Neural cell (in vitro differentiated cells): ENCODE results near the gene ZCCHC17. TPM values are rescaled to one million over a fixed set of nuclear protein-coding genes. Genes with fewer than 3 reads are reported as not detected.

Source experiments
- H2AFZ ChIP-seq: fragments of 200-600, 300-800 bp; sonication (generic), shearing (Covaris generic); 2 replicates; pipeline ENCODE4 v1.6.0; 2014; ENCODE audit warnings: low read depth, mild to moderate bottlenecking, antibody characterized with exemption, low read length, moderate library complexity
- H3F3A ChIP-seq: fragments of 200-600 bp; shearing (Covaris generic); 2 replicates; pipeline ENCODE4 v1.6.1; 2016; ENCODE audit warnings: mild to moderate bottlenecking, moderate library complexity, mixed read lengths, antibody characterized with exemption, low read length; ENCODE audit not compliant: insufficient read depth, poor library complexity, severe bottlenecking
- H3K27ac ChIP-seq: fragments of 200-600, 300-800 bp; sonication (generic), shearing (Covaris generic); 2 replicates; pipeline ENCODE4 v1.5.1; 2014; ENCODE audit warnings: mild to moderate bottlenecking, low read length, moderate library complexity
- H3K27me3 ChIP-seq: fragments of 300-800, 200-600 bp; sonication (generic), shearing (Covaris generic); 2 replicates; pipeline ENCODE4 v1.6.0; 2014; ENCODE audit warnings: mild to moderate bottlenecking, low read depth, low read length, moderate library complexity; ENCODE audit not compliant: insufficient read depth
- H3K36me3 ChIP-seq: fragments of 300-800, 200-600 bp; sonication (generic), shearing (Covaris generic); 2 replicates; pipeline ENCODE4 v1.5.1; 2014; ENCODE audit warnings: mild to moderate bottlenecking, antibody characterized with exemption, low read length, moderate library complexity; ENCODE audit not compliant: insufficient read depth
- H3K4me2 ChIP-seq: fragments of 300-800, 200-600 bp; sonication (generic), shearing (Covaris generic); 2 replicates; pipeline ENCODE4 v1.6.0; 2014; ENCODE audit warnings: mild to moderate bottlenecking, low read length
- H3K4me3 ChIP-seq: fragments of 300-800, 200-600 bp; sonication (generic), shearing (Covaris generic); 2 replicates; pipeline ENCODE4 v1.5.1; 2014; ENCODE audit warnings: mild to moderate bottlenecking, low read length, moderate library complexity
- H3K79me2 ChIP-seq: fragments of 200-600 bp; shearing (Covaris generic); replicated peaks from 2 replicates; pipeline ENCODE4 v1.6.0; 2014; ENCODE audit warnings: mild to moderate bottlenecking, low read length, moderate library complexity; ENCODE audit not compliant: insufficient read depth
- H3K9ac ChIP-seq: fragments of 300-800, 200-600 bp; sonication (generic), shearing (Covaris generic); 2 replicates; pipeline ENCODE4 v1.6.1; 2016; ENCODE audit warnings: mild to moderate bottlenecking, low read length, mixed read lengths
- H3K9me2 ChIP-seq: fragments of 200-600 bp; shearing (Covaris generic); 2 replicates; pipeline ENCODE4 v1.6.1; 2016; ENCODE audit warnings: mild to moderate bottlenecking, low read length, mixed read lengths; ENCODE audit not compliant: insufficient read depth
- H3K9me3 ChIP-seq: fragments of 200-600, 300-800 bp; sonication (generic), shearing (Covaris generic); 2 replicates; pipeline ENCODE4 v1.6.1; 2016; ENCODE audit warnings: mild to moderate bottlenecking, mixed run types, low read length, moderate library complexity, mixed read lengths
- H4K20me1 ChIP-seq: fragments of 200-600 bp; shearing (Covaris generic); 2 replicates; pipeline ENCODE4 v1.6.1; 2016; ENCODE audit warnings: mild to moderate bottlenecking, mixed run types; ENCODE audit not compliant: insufficient read depth
- CTCF ChIP-seq: fragments of 450-650 bp; IDR thresholded peaks from 2 replicates; pipeline ENCODE4 v1.5.1; 2014; ENCODE audit warnings: antibody characterized with exemption, mild to moderate bottlenecking, moderate library complexity; ENCODE audit not compliant: poor library complexity, severe bottlenecking
- EP300 ChIP-seq: fragments of 450-650 bp; conservative IDR thresholded peaks from 2 replicates; pipeline ENCODE4 v1.6.1; 2014; ENCODE audit warnings: antibody characterized with exemption, mild to moderate bottlenecking, moderate library complexity; ENCODE audit not compliant: poor library complexity, severe bottlenecking
- EZH2 ChIP-seq: fragments of 200-600, 300-800 bp; shearing (Covaris generic), sonication (generic); IDR thresholded peaks from 2 replicates; pipeline ENCODE4 v1.6.1; 2014; ENCODE audit warnings: antibody characterized with exemption, low read length, borderline replicate concordance, mild to moderate bottlenecking; ENCODE audit not compliant: insufficient read depth, poor library complexity, severe bottlenecking
- MXI1 ChIP-seq: fragments of 450-650 bp; conservative IDR thresholded peaks from 2 replicates; pipeline ENCODE4 v1.6.1; 2014; ENCODE audit warnings: antibody characterized with exemption, mild to moderate bottlenecking; ENCODE audit not compliant: poor library complexity, severe bottlenecking
- POLR2AphosphoS5 ChIP-seq: IDR thresholded peaks from 2 replicates; pipeline ENCODE4 v1.6.1; 2012
- RAD21 ChIP-seq: fragments of 450-650 bp; conservative IDR thresholded peaks from 2 replicates; pipeline ENCODE4 v1.6.1; 2014; ENCODE audit warnings: antibody characterized with exemption, mild to moderate bottlenecking, moderate library complexity
- REST ChIP-seq: IDR thresholded peaks from 2 replicates; pipeline ENCODE4 v1.6.1; 2012; ENCODE audit warnings: borderline replicate concordance
- SMC3 ChIP-seq: fragments of 450-650 bp; conservative IDR thresholded peaks from 2 replicates; pipeline ENCODE4 v1.6.1; 2014; ENCODE audit warnings: antibody characterized with exemption, mild to moderate bottlenecking, moderate library complexity; ENCODE audit not compliant: poor library complexity
- TAF1 ChIP-seq: IDR thresholded peaks from 2 replicates; pipeline ENCODE4 v1.6.1; 2012; ENCODE audit warnings: low read depth
- polyA plus RNA-seq: library from polyadenylated mRNA; depleted of rRNA; stranded (reverse); fragments of >200 nt; gene quantifications from 2 replicates; pipeline ENCODE4 v1.2.3, GENCODE V29; 2014

Gene ZCCHC17
- polyA plus RNA-seq, 1 donor from 2014 or later = 146 TPM

GRCh38 chr1:31387612-31388011 lies 90.8 kb downstream of the ZCCHC17 start:
- H4K20me1 ChIP-seq = no peaks in the 10 kb centered on the region
- no peak overlapping the region for H3K4me3 ChIP-seq
- no peaks in the 10 kb centered on the region for H3K79me2 ChIP-seq
- H3K36me3 ChIP-seq = no peaks in the 10 kb centered on the region
- H3F3A ChIP-seq = no peaks in the 10 kb centered on the region
- TF ChIP-seq TAF1 (no peak), EZH2 (no peak), RAD21 (no peak)
- no peaks in the 10 kb centered on the region for H3K27me3 ChIP-seq
- no peaks in the 10 kb centered on the region for H3K9me2 ChIP-seq
- no peak overlapping the region for H3K27ac ChIP-seq
- H2AFZ ChIP-seq = no peak overlapping the region
- H3K9ac ChIP-seq = no peak overlapping the region
- no peak overlapping the region for H3K4me2 ChIP-seq
- H3K9me3 ChIP-seq = no peaks in the 10 kb centered on the region

- no peaks in the 10 kb centered on the region for H4K20me1 ChIP-seq
- H3K9me3 ChIP-seq = no peaks in the 10 kb centered on the region
- no peaks in the 10 kb centered on the region for H3K9me2 ChIP-seq
- H3K4me3 ChIP-seq = no peak overlapping the region
- no peak overlapping the region for H3K4me2 ChIP-seq
- no peaks in the 10 kb centered on the region for H3F3A ChIP-seq
- TF ChIP-seq RAD21 (no peak), CTCF (no peak), EP300 (no peak), MXI1 (no peak), EZH2 (no peak), POLR2AphosphoS5 (no peak), REST (no peak), SMC3 (no peak), TAF1 (no peak)
- no peaks in the 10 kb centered on the region for H3K79me2 ChIP-seq
- H3K27me3 ChIP-seq = no peaks in the 10 kb centered on the region
- H3K9ac ChIP-seq = no peak overlapping the region
- no peaks in the 10 kb centered on the region for H3K36me3 ChIP-seq
- no peak overlapping the region for H3K27ac ChIP-seq
- no peak overlapping the region for H2AFZ ChIP-seq
Observed at GRCh38 chr1:31389616-31390015, 92.8 kb downstream of the ZCCHC17 start.

- Histone ChIP-seq H3K27me3 (no peaks in the 10 kb centered on the region), H3K9me2 (no peaks in the 10 kb centered on the region), H3K4me3 (no peak overlapping the region), H3K36me3 (no peaks in the 10 kb centered on the region), H3K27ac (no peak overlapping the region), H2AFZ (no peak overlapping the region), H4K20me1 (no peaks in the 10 kb centered on the region), H3K9ac (no peak overlapping the region), H3K9me3 (no peaks in the 10 kb centered on the region), H3K4me2 (no peak overlapping the region), H3K79me2 (no peaks in the 10 kb centered on the region), H3F3A (no peaks in the 10 kb centered on the region)
- TF ChIP-seq EZH2 (no peak), TAF1 (no peak), POLR2AphosphoS5 (no peak), MXI1 (no peak), RAD21 (no peak), EP300 (no peak), SMC3 (no peak), CTCF (no peak), REST (no peak)
Observed at GRCh38 chr1:31390071-31390470, 93.2 kb downstream of the ZCCHC17 start.
